Cardiac fibroblast (primary cell): ENCODE results near the gene HOMER3.

Experiments
- DNase-seq, 2 donors: peaks; one replicate each; pipeline versions ENCODE4 v3.0.0 to v3.0.0-alpha.2; 2010; ENCODE audit warnings: low read depth in 2 of 2
- H3K4me3 ChIP-seq, 2 donors: replicated peaks in 1 of 2; 1 replicate in 1 of 2; 2 replicates in 1 of 2; pipeline ENCODE4 v1.5.1; 2011; ENCODE audit warnings: low read depth in 2 of 2, low read length in 2 of 2, mild to moderate bottlenecking in 2 of 2, moderate library complexity in 1 of 2
- TF ChIP-seq, protein P1 (sequence below): IDR thresholded peaks from one replicate; pipeline ENCODE4 v1.5.1; 2011; ENCODE audit warnings: low read depth, mild to moderate bottlenecking, low read length, inconsistent platforms

The HOMER3 gene

DNA sequence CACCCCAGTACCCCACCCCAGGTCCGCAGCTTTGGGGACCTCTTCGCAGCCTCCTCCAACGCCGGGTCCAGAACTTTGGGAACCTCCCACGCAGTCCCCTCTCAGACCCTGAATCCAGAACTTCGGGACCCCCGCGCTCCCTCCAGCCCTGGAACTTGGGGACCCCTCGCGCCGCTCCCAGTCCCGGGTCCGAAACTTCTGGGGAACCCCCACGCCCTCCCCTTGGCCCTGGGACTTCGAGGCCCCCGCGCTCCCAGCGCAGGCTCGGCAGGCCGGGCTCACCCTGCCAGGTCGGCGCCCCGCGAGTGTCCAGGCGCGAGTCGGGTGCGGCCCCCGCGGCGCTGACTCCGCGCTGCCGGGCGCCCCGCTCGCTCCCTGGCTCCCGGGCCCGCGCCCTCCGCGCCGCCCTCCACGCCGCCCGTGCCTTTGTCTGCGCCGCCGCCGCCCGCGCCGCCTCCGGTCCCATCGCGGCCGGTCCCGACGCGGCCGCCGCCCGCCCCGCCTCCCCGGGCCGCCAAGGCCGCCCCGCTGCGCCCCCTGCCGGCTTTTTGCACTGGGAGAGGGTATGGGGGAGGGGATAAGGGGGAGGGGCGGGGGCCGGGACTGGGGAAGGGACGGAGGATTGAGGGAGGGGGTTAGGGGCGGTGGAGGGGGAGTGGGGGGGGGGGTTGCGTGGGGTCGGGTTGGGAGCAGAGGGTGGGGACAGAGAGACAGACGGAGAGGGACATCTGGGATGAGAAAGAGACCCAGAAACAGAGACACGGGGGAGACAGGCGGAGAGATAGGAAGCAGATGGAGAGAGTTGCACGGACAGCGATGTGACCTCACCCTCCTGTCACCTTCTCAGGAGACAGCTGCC, at the start of gene HOMER3:
Gene HOMER3, minus strand, starts transcription at position 449 of the 859 bp plus-strand sequence. CDS start 2,235 bp downstream, outside the sequence.
- TF ChIP-seq, protein P1, sequence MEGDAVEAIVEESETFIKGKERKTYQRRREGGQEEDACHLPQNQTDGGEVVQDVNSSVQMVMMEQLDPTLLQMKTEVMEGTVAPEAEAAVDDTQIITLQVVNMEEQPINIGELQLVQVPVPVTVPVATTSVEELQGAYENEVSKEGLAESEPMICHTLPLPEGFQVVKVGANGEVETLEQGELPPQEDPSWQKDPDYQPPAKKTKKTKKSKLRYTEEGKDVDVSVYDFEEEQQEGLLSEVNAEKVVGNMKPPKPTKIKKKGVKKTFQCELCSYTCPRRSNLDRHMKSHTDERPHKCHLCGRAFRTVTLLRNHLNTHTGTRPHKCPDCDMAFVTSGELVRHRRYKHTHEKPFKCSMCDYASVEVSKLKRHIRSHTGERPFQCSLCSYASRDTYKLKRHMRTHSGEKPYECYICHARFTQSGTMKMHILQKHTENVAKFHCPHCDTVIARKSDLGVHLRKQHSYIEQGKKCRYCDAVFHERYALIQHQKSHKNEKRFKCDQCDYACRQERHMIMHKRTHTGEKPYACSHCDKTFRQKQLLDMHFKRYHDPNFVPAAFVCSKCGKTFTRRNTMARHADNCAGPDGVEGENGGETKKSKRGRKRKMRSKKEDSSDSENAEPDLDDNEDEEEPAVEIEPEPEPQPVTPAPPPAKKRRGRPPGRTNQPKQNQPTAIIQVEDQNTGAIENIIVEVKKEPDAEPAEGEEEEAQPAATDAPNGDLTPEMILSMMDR, result peak; percentile 39
- peak; percentile 50 to 67 for DNase-seq
- H3K4me3 ChIP-seq, result peak within 1 kb of the TSS; percentile 91 to 96

- TF ChIP-seq, protein P1, result no peak
- DNase-seq, result no peak
- H3K4me3 ChIP-seq, result no peak overlapping the region
Measured at GRCh38 chr19:18990128-18990708, 49.2 kb upstream of the HOMER3 start.

- no peak overlapping the region for H3K4me3 ChIP-seq
- TF ChIP-seq, protein P1, result no peak
- no peak for DNase-seq
Measured at GRCh38 chr19:18989316-18989715, 48.3 kb upstream of the HOMER3 start.

GRCh38 chr19:18987456-18987855, 46.4 kb upstream of the HOMER3 start:
- H3K4me3 ChIP-seq, result no peak overlapping the region
- DNase-seq, result no peak
- TF ChIP-seq, protein P1, result no peak

GRCh38 chr19:18985257-18985656, 44.2 kb upstream of the HOMER3 start:
- DNase-seq, result peak; percentile 80 to 81
- TF ChIP-seq, protein P1, result no peak
- H3K4me3 ChIP-seq, result no peak overlapping the region

DNA sequence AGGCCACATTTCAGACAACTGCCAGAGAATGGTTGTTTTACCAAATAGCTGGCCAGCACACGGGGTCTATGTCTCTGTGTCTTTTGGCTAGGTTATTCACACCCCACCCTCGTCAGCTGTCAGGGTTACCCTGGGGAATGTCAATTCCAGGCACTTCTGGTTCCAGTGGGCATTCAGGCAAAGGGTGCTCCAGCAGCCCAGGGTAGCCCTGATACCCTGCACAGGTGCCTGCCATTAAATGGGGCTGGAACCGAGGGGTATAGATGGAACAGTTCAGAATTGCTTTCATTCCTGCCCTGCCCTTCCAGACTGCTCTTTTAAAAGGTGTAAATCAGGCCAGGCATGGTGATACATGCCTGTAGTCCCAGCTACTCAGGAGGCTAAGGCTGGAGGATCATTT, 43.2 kb upstream of the HOMER3 start:
- no peak overlapping the region for H3K4me3 ChIP-seq
- TF ChIP-seq, protein P1, result no peak
- DNase-seq, result no peak
